ENCODE data around the gene EDIL3. TPM values are rescaled to one million over a fixed set of nuclear protein-coding genes. Genes with fewer than 3 reads are reported as not detected.

EDIL3 gene
- total RNA-seq, 3 donors from 2014 or later = 4.3 to 7.2 (median 4.6) TPM

- H3K4me3 ChIP-seq = no peak overlapping the region
- no peak overlapping the region for H3K27ac ChIP-seq
- no peaks in the 10 kb centered on the region for H3K9me3 ChIP-seq
- no peaks in the 10 kb centered on the region for H3K4me1 ChIP-seq
- TF ChIP-seq POLR2A (IDR thresholded peaks at IDR 0.05) (no peak), POLR2AphosphoS5 (IDR thresholded peaks at IDR 0.05) (no peak), CTCF (IDR thresholded peaks at IDR 0.05) (no peak)
- DNase-seq (ENCODE audit: low spot score in 2 of 2) = no peak
- H3K27me3 ChIP-seq = no peaks in the 10 kb centered on the region
- intact Hi-C loops (cut with DNase I; ENCODE audit: low total_unique reads) = no loop called here
- no peaks in the 10 kb centered on the region for H3K36me3 ChIP-seq
These were observed 293.4 kb downstream of the EDIL3 start for GRCh38 chr5:84091127-84091799.

GRCh38 chr5:84088996-84089395 lies 295.7 kb downstream of the EDIL3 start:
- H3K4me1 ChIP-seq = no peaks in the 10 kb centered on the region
- no peaks in the 10 kb centered on the region for H3K36me3 ChIP-seq
- intact Hi-C loops (cut with DNase I; ENCODE audit: low total_unique reads) = no loop called here
- TF ChIP-seq CTCF (IDR thresholded peaks at IDR 0.05) (peak in 1 of 3 donors; percentile 8), POLR2A (IDR thresholded peaks at IDR 0.05) (no peak)
- H3K9me3 ChIP-seq = no peaks in the 10 kb centered on the region
- no peak overlapping the region for H3K4me3 ChIP-seq
- DNase-seq (ENCODE audit: low spot score in 2 of 2) = no peak
- H3K27ac ChIP-seq = no peak overlapping the region
- H3K27me3 ChIP-seq = no peaks in the 10 kb centered on the region

- TF ChIP-seq POLR2A (IDR thresholded peaks at IDR 0.05) (no peak), POLR2AphosphoS5 (IDR thresholded peaks at IDR 0.05) (no peak), CTCF (IDR thresholded peaks at IDR 0.05) (no peak)
- no peak overlapping the region for H3K4me3 ChIP-seq
- H3K4me1 ChIP-seq = no peaks in the 10 kb centered on the region
- no peaks in the 10 kb centered on the region for H3K9me3 ChIP-seq
- H3K36me3 ChIP-seq = no peaks in the 10 kb centered on the region
- intact Hi-C loops (cut with DNase I; ENCODE audit: low total_unique reads) = no loop called here
- DNase-seq (ENCODE audit: low spot score in 2 of 2) = no peak
- no peak overlapping the region for H3K27ac ChIP-seq
- H3K27me3 ChIP-seq = no peaks in the 10 kb centered on the region
These were observed 298.2 kb downstream of the EDIL3 start for GRCh38 chr5:84086511-84086910.

GRCh38 chr5:84085387-84086041 lies 299.2 kb downstream of the EDIL3 start:
- DNase-seq (ENCODE audit: low spot score in 2 of 2) = no peak
- H3K27me3 ChIP-seq = no peaks in the 10 kb centered on the region
- H3K36me3 ChIP-seq = no peaks in the 10 kb centered on the region
- no peak overlapping the region for H3K4me3 ChIP-seq
- no peak overlapping the region for H3K27ac ChIP-seq
- intact Hi-C loops (cut with DNase I; ENCODE audit: low total_unique reads) = no loop called here
- no peaks in the 10 kb centered on the region for H3K4me1 ChIP-seq
- H3K9me3 ChIP-seq = no peaks in the 10 kb centered on the region
- TF ChIP-seq CTCF (IDR thresholded peaks at IDR 0.05) = no peak
- TF ChIP-seq POLR2AphosphoS5 (IDR thresholded peaks at IDR 0.05) = no peak
- no peak for TF ChIP-seq POLR2A (IDR thresholded peaks at IDR 0.05)

GRCh38 chr5:84080908-84081307 lies 303.8 kb downstream of the EDIL3 start:
- TF ChIP-seq POLR2AphosphoS5 (IDR thresholded peaks at IDR 0.05) (no peak), CTCF (IDR thresholded peaks at IDR 0.05) (no peak), POLR2A (IDR thresholded peaks at IDR 0.05) (no peak)
- Histone ChIP-seq H3K36me3 (no peaks in the 10 kb centered on the region), H3K9me3 (no peaks in the 10 kb centered on the region), H3K4me1 (no peaks in the 10 kb centered on the region), H3K27me3 (no peaks in the 10 kb centered on the region), H3K4me3 (no peak overlapping the region), H3K27ac (no peak overlapping the region)
- intact Hi-C loops (cut with DNase I; ENCODE audit: low total_unique reads) = no loop called here
- DNase-seq (ENCODE audit: low spot score in 2 of 2) = no peak

Data from breast epithelium (tissue), 4 donors.